SK-N-SH (cell line): ENCODE results near the gene PCLO. TPM values are rescaled to one million over a fixed set of nuclear protein-coding genes. Genes with fewer than 3 reads are reported as not detected.

Source experiments
- CTCF ChIA-PET: fragments of 300-600, 350-600 bp; formaldehyde crosslinking; extraction: SDS; loops from one replicate; lab custom pipeline; 2021; lab: Yijun Ruan, JAX
- POLR2A ChIA-PET: fragments of 350-600 bp; sonication (Branson Sonifier 250); formaldehyde crosslinking; extraction: SDS; loops from one replicate; lab custom pipeline; 2020; ENCODE audit warnings: antibody characterized with exemption, inconsistent platforms; lab: Yijun Ruan, JAX
- DNase-seq: peaks from one replicate; pipeline ENCODE4 v3.0.0; 2012
- H2AFZ ChIP-seq: fragments of 200-600 bp; sonication (generic); 2 replicates; pipeline ENCODE4 v1.8.1; 2016; ENCODE audit warnings: antibody characterized with exemption, mild to moderate bottlenecking, low read depth
- H3F3A ChIP-seq: fragments of 200-600 bp; sonication (generic); replicated peaks from 2 replicates; pipeline ENCODE3; 2016; ENCODE audit warnings: antibody characterized with exemption, mild to moderate bottlenecking; ENCODE audit not compliant: insufficient read depth
- H3K27ac ChIP-seq, 2 experiments: fragments of 200-500 bp in 1 of 2; fragments of 200-600 bp in 1 of 2; sonication (Bioruptor generic) in 1 of 2; sonication (generic), shearing (Covaris generic) in 1 of 2; 2 replicates each; pipeline versions ENCODE4 v1.5.1 to v1.6.1; 2014 to 2016; ENCODE audit warnings: low read depth in 2 of 2, inconsistent platforms in 1 of 2, low read length in 1 of 2, mild to moderate bottlenecking in 1 of 2, mixed read lengths in 1 of 2
- H3K27me3 ChIP-seq: fragments of 200-600 bp; sonication (generic), shearing (Covaris generic); 2 replicates; pipeline ENCODE4 v1.6.1; 2016; ENCODE audit warnings: mixed run types; ENCODE audit not compliant: insufficient read depth
- H3K36me3 ChIP-seq, 2 experiments: fragments of 200-500 bp in 1 of 2; fragments of 200-600 bp in 1 of 2; sonication (Bioruptor generic) in 1 of 2; sonication (generic) in 1 of 2; replicated peaks in 1 of 2; 2 replicates each; pipeline versions ENCODE3 to v1.5.1; 2014 to 2016; ENCODE audit warnings: low read length in 1 of 2, mild to moderate bottlenecking in 1 of 2; ENCODE audit not compliant: insufficient read depth in 2 of 2, control insufficient read depth in 1 of 2
- H3K4me1 ChIP-seq, 2 experiments: fragments of 200-500 bp in 1 of 2; fragments of 200-600 bp in 1 of 2; sonication (Bioruptor generic) in 1 of 2; sonication (generic), shearing (Covaris generic) in 1 of 2; 2 replicates each; pipeline versions ENCODE4 v1.5.1 to v1.6.1; 2014 to 2016; ENCODE audit warnings: low read depth in 1 of 2, low read length in 1 of 2, mixed run types in 1 of 2; ENCODE audit not compliant: insufficient read depth in 2 of 2, control insufficient read depth in 1 of 2
- H3K4me2 ChIP-seq: fragments of 200-600 bp; sonication (generic), shearing (Covaris generic); 2 replicates; pipeline ENCODE4 v1.6.1; 2017; ENCODE audit warnings: mixed run types
- H3K4me3 ChIP-seq, 2 experiments: fragments of 200-500 bp in 1 of 2; fragments of 200-600 bp in 1 of 2; sonication (Bioruptor generic) in 1 of 2; sonication (generic), shearing (Covaris generic) in 1 of 2; 2 replicates each; pipeline versions ENCODE4 v1.5.1 to v1.8.1; 2014 to 2016; ENCODE audit warnings: low read depth in 2 of 2, inconsistent platforms in 1 of 2, low read length in 1 of 2, mild to moderate bottlenecking in 1 of 2, mixed read lengths in 1 of 2, moderate library complexity in 1 of 2
- H3K79me2 ChIP-seq: fragments of 200-600 bp; sonication (generic); 2 replicates; pipeline ENCODE4 v1.8.1; 2017; ENCODE audit warnings: mild to moderate bottlenecking; ENCODE audit not compliant: insufficient read depth
- H3K9ac ChIP-seq: fragments of 200-600 bp; sonication (generic); 2 replicates; pipeline ENCODE4 v1.6.1; 2017; ENCODE audit warnings: mixed run types
- H3K9me2 ChIP-seq: fragments of 200-600 bp; sonication (generic); 2 replicates; pipeline ENCODE4 v1.6.1; 2017; ENCODE audit warnings: mixed run types
- H3K9me3 ChIP-seq: fragments of 200-600 bp; sonication (generic); 2 replicates; pipeline ENCODE4 v1.6.1; 2017; ENCODE audit warnings: mixed run types, mild to moderate bottlenecking, moderate library complexity
- H4K20me1 ChIP-seq: fragments of 200-600 bp; sonication (generic); 2 replicates; pipeline ENCODE4 v1.6.1; 2017; ENCODE audit warnings: mild to moderate bottlenecking, mixed run types; ENCODE audit not compliant: insufficient read depth
- EP300 ChIP-seq, 2 experiments: IDR thresholded peaks; 2 replicates each; pipeline versions ENCODE4 v1.4.0 to v1.6.1; 2012; ENCODE audit warnings: borderline replicate concordance in 1 of 2, low read depth in 1 of 2, low read length in 1 of 2
- EZH2phosphoT487 ChIP-seq: fragments of 200-600 bp; sonication (generic); IDR thresholded peaks from 2 replicates; pipeline ENCODE4 v1.6.1; 2017; ENCODE audit warnings: low read depth, mixed run types, mild to moderate bottlenecking, antibody characterized with exemption, moderate library complexity, borderline replicate concordance
- FOXJ3 ChIP-seq: sonication (generic); formaldehyde crosslinking; IDR thresholded peaks from 2 replicates; pipeline ENCODE4 v1.5.1; 2020; ENCODE audit warnings: mild to moderate bottlenecking, missing genetic modification reagents
- GABPA ChIP-seq: IDR thresholded peaks from 2 replicates; pipeline ENCODE4 v1.4.0; 2012; ENCODE audit warnings: low read depth, mild to moderate bottlenecking
- JUND ChIP-seq: IDR thresholded peaks from 2 replicates; pipeline ENCODE4 v1.4.0; 2012
- MAX ChIP-seq: IDR thresholded peaks from 2 replicates; pipeline ENCODE4 v1.4.0; 2012; ENCODE audit warnings: low read depth
- NFIC ChIP-seq: IDR thresholded peaks from 2 replicates; pipeline ENCODE4 v1.4.0; 2012; ENCODE audit warnings: borderline replicate concordance
- NRF1 ChIP-seq: IDR thresholded peaks from 2 replicates; pipeline ENCODE4 v1.6.1; 2012; ENCODE audit warnings: low read depth, mild to moderate bottlenecking, low read length
- PBX3 ChIP-seq: IDR thresholded peaks from 2 replicates; pipeline ENCODE4; 2012
- POLR2AphosphoS5 ChIP-seq: IDR thresholded peaks from 2 replicates; pipeline ENCODE4 v1.6.1; 2012; ENCODE audit warnings: low read depth, low read length
- RCOR1 ChIP-seq: fragments of 150-350 bp; IDR thresholded peaks from 2 replicates; pipeline ENCODE4 v1.6.1; 2017; ENCODE audit warnings: antibody characterized with exemption, low read length
- TAF1 ChIP-seq: IDR thresholded peaks from 2 replicates; pipeline ENCODE4 v1.6.1; 2012; ENCODE audit warnings: low read depth, mild to moderate bottlenecking, low read length, moderate library complexity, borderline replicate concordance
- TCF12 ChIP-seq: IDR thresholded peaks from 2 replicates; pipeline ENCODE4 v1.4.0; 2012
- TEAD4 ChIP-seq: IDR thresholded peaks from 2 replicates; pipeline ENCODE4 v1.4.0; 2012; ENCODE audit warnings: mild to moderate bottlenecking, borderline replicate concordance; ENCODE audit not compliant: insufficient read depth
- USF1 ChIP-seq: IDR thresholded peaks from 2 replicates; pipeline ENCODE4 v1.4.0; 2012; ENCODE audit warnings: low read depth, borderline replicate concordance
- ZBTB33 ChIP-seq: IDR thresholded peaks from 2 replicates; pipeline ENCODE4 v1.4.0; 2012; ENCODE audit warnings: low read depth, borderline replicate concordance
- WGBS: methylation state at CpG from one replicate; pipeline ENCODE4 v1.1.6; 2017; ENCODE audit warnings: low lambda C conversion rate; 5-methylcytosine and 5-hydroxymethylcytosine counted together
- polyA plus RNA-seq, 3 experiments: library from polyadenylated mRNA; depleted of rRNA; stranded (reverse); fragments of >200 nt; gene quantifications; 2 replicates each; pipeline ENCODE4 v1.2.3, GENCODE V29; 2012

PCLO gene
- polyA plus RNA-seq, 1 of the 3 experiments (the other 2 are of a cell fraction), result 0.51 TPM

- H3K79me2 ChIP-seq, result no peaks in the 10 kb centered on the region
- WGBS, result 40% methylated on average over 2 of the region's 2 CpGs
- H3K4me3 ChIP-seq, result no peak overlapping the region
- POLR2A ChIA-PET, result no interaction called here
- no peak overlapping the region for H3K4me2 ChIP-seq
- CTCF ChIA-PET, result interaction anchor here (1.0 to 1.1 kb wide), 4 partner anchors 9 to 143 kb away, joined by 3 read pairs; no protein-coding TSS in a partner anchor
- H3K4me1 ChIP-seq, result peaks cover 0 to 12% of the 10 kb centered on the region in 2 experiments; a peak in 1 of 4 replicates
- H2AFZ ChIP-seq, result no peak overlapping the region
- H4K20me1 ChIP-seq, result no peaks in the 10 kb centered on the region
- DNase-seq, result peak; percentile 8
- no peaks in the 10 kb centered on the region; the same call in 1 of the 2 replicates for H3K9me3 ChIP-seq
- H3K27me3 ChIP-seq, result no peaks in the 10 kb centered on the region
- no peaks in the 10 kb centered on the region for H3F3A ChIP-seq
- TF ChIP-seq USF1, result no peak
- TF ChIP-seq TEAD4, result no peak
- no peak for TF ChIP-seq TAF1
- TF ChIP-seq RCOR1, result peak; percentile 66
- TF ChIP-seq MAX, result no peak
- TF ChIP-seq ZBTB33, result no peak
- no peak for TF ChIP-seq FOXJ3 (CRISPR knock-in tag)
- peak in 1 of 2 experiments; percentile 67; a peak in 2 of 4 replicates for TF ChIP-seq EP300 (IDR thresholded peaks at IDR 0.05; ENCODE audit: borderline replicate concordance in 1 of 2, low read depth in 1 of 2, low read length in 1 of 2)
- TF ChIP-seq JUND, result no peak
- TF ChIP-seq TCF12, result no peak
- TF ChIP-seq POLR2AphosphoS5, result no peak
- TF ChIP-seq NRF1, result no peak
- TF ChIP-seq NFIC, result no peak
- TF ChIP-seq PBX3, result no peak
- no peak for TF ChIP-seq EZH2phosphoT487
- no peak for TF ChIP-seq GABPA
- TF ChIP-seq, all 33 proteins: peak for 2
- peak overlapping the region in 1 of 2 experiments; percentile 60; a peak in 1 of 4 replicates for H3K27ac ChIP-seq
- no peaks in the 10 kb centered on the region for H3K9me2 ChIP-seq
- H3K9ac ChIP-seq, result no peak overlapping the region
- no peaks in the 10 kb centered on the region for H3K36me3 ChIP-seq
Observed at GRCh38 chr7:82985144-82985802, 177.4 kb downstream of the PCLO start.
